Calu3 (cell line): ENCODE data around the gene PRKCG. TPM values are rescaled to one million over a fixed set of nuclear protein-coding genes. Genes with fewer than 3 reads are reported as not detected.
A peak's percentile ranks its signal among the peaks of the same experiment; 100 is the strongest.

ENCODE experiments used
- BruUV-seq: library from RNA; stranded (reverse); fragments of 400-500 nt; replicated peaks from 2 replicates; lab custom pipeline; 2021; lab: Mats Ljungman, UMichigan
- CTCF ChIA-PET: fragments of 300-600 bp; sonication (Branson Sonifier 250); formaldehyde crosslinking; loops from one replicate; lab custom pipeline; 2022; ENCODE audit warnings: antibody characterized with exemption; lab: Charles Lee
- DNase-seq: peaks from one replicate; pipeline ENCODE4 v3.0.0; 2022
- H3K27ac Mint-ChIP-seq: one replicate; pipeline ENCODE4 v1.8.0; 2022; ENCODE audit warnings: mixed read lengths; ENCODE audit not compliant: unreplicated experiment
- H3K27me3 Mint-ChIP-seq: one replicate; pipeline ENCODE4 v1.8.0; 2022; ENCODE audit warnings: mixed read lengths; ENCODE audit not compliant: unreplicated experiment
- H3K36me3 Mint-ChIP-seq: one replicate; pipeline ENCODE4 v1.8.0; 2022; ENCODE audit warnings: mild to moderate bottlenecking, moderate library complexity, mixed read lengths; ENCODE audit not compliant: insufficient read depth, unreplicated experiment
- H3K4me1 Mint-ChIP-seq: one replicate; pipeline ENCODE4 v1.8.0; 2022; ENCODE audit warnings: mild to moderate bottlenecking, low read depth, mixed read lengths; ENCODE audit not compliant: unreplicated experiment
- H3K4me3 Mint-ChIP-seq: one replicate; pipeline ENCODE4 v1.8.0; 2022; ENCODE audit warnings: mild to moderate bottlenecking, low read depth, moderate library complexity, mixed read lengths; ENCODE audit not compliant: unreplicated experiment
- H3K9me3 Mint-ChIP-seq: one replicate; pipeline ENCODE4 v1.8.0; 2022; ENCODE audit warnings: low read depth, mixed read lengths; ENCODE audit not compliant: unreplicated experiment
- intact Hi-C: fragments of 100-400 bp; cut with micrococcal nuclease; formaldehyde crosslinking; loops from one replicate; pipeline ENCODE4 v1.10.0; 2022; ENCODE audit not compliant: unreplicated experiment
- total RNA-seq: library from RNA; stranded (reverse); gene quantifications from 2 replicates; pipeline ENCODE4 v1.2.3, GENCODE V29; 2022
- TF ChIP-seq, protein P1 (sequence below): fragments of 200-600 bp; IDR thresholded peaks from one replicate; pipeline ENCODE4 v1.8.0; 2022; ENCODE audit warnings: antibody characterized with exemption; ENCODE audit not compliant: unreplicated experiment

PRKCG gene
- total RNA-seq, 1 experiment from 2014 or later: 59.6 TPM

DNA sequence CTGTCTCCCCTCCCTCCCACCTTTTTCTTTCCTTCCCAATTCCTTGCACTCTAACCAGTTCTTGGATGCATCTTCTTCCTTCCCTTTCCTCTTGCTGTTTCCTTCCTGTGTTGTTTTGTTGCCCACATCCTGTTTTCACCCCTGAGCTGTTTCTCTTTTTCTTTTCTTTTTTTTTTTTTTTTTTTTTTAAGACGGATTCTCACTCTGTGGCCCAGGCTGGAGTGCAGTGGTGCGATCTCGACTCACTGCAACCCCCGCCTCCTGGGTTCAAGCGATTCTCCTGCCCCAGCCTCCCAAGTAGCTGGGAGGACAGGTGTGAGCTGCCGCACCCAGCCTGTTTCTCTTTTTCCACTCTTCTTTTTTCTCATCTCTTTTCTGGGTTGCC lies 7.4 kb upstream of the PRKCG start:
- TF ChIP-seq, protein P1, sequence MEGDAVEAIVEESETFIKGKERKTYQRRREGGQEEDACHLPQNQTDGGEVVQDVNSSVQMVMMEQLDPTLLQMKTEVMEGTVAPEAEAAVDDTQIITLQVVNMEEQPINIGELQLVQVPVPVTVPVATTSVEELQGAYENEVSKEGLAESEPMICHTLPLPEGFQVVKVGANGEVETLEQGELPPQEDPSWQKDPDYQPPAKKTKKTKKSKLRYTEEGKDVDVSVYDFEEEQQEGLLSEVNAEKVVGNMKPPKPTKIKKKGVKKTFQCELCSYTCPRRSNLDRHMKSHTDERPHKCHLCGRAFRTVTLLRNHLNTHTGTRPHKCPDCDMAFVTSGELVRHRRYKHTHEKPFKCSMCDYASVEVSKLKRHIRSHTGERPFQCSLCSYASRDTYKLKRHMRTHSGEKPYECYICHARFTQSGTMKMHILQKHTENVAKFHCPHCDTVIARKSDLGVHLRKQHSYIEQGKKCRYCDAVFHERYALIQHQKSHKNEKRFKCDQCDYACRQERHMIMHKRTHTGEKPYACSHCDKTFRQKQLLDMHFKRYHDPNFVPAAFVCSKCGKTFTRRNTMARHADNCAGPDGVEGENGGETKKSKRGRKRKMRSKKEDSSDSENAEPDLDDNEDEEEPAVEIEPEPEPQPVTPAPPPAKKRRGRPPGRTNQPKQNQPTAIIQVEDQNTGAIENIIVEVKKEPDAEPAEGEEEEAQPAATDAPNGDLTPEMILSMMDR: no peak
- H3K27me3 Mint-ChIP-seq: no peaks in the 10 kb centered on the region
- peaks cover 57% of the 10 kb centered on the region for H3K4me1 Mint-ChIP-seq
- CTCF ChIA-PET: no interaction called here
- no peaks in the 10 kb centered on the region for H3K9me3 Mint-ChIP-seq
- intact Hi-C loops: no loop called here
- H3K4me3 Mint-ChIP-seq: peak overlapping the region; percentile 43
- H3K27ac Mint-ChIP-seq: peak overlapping the region; percentile 78
- no TSS peak for BruUV-seq
- H3K36me3 Mint-ChIP-seq: peaks cover 82% of the 10 kb centered on the region
- no peak for DNase-seq

DNA sequence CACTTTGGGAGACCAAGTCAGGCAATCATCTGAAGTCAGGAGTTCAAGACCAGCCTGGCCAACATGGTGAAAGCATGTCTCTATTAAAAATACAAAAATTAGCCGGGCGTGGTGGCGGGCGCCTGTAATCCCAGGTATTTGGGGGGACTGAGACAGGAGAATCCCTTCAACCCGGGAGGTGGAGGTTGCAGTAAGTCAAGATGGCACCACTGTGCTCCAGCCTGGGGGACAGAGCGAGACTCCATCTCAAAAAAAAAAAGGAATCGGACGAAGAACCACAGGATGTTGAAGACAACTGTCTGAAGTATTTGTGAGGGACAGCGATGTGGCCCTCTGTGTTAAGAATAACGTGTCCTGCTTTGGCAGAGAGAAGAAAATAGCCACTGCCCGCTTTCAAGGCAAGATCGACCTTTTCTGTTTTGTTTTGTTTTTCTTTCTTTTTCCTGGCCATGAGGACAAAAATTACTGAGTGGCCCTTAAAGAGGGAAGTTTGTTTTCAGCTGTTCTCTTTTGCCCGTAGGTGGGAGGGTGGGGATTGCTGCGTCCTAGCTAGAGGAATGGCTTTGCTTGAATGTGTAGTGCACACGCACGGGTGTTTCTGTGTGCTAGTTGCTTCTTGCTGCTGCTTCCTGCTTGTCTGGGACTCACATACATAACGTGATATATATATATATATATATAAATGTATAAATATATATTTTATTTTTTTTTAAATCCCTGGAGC lies 6.2 kb upstream of the PRKCG start:
- Mint-ChIP-seq H3K9me3 (no peaks in the 10 kb centered on the region), H3K4me3 (no peak overlapping the region), H3K27me3 (no peaks in the 10 kb centered on the region), H3K4me1 (peaks cover 51% of the 10 kb centered on the region), H3K27ac (peak overlapping the region; percentile 89), H3K36me3 (peaks cover 71% of the 10 kb centered on the region)
- intact Hi-C loops: no loop called here
- TF ChIP-seq, protein P1: no peak
- CTCF ChIA-PET: no interaction called here
- DNase-seq: no peak
- BruUV-seq: TSS peak; percentile 36

GRCh38 chr19:53876651-53877224 lies 5.3 kb upstream of the PRKCG start:
- H3K4me3 Mint-ChIP-seq: peak overlapping the region; percentile 6
- intact Hi-C loops: no loop called here
- no peaks in the 10 kb centered on the region for H3K27me3 Mint-ChIP-seq
- peaks cover 61% of the 10 kb centered on the region for H3K36me3 Mint-ChIP-seq
- H3K9me3 Mint-ChIP-seq: no peaks in the 10 kb centered on the region
- TF ChIP-seq, protein P1: no peak
- BruUV-seq: no TSS peak
- DNase-seq: no peak
- CTCF ChIA-PET: interaction anchor here (1.6 kb wide), 1 partner anchor 9 kb away, joined by 6 read pairs; the partner anchor contains the start of gene MYADM
- peaks cover 41% of the 10 kb centered on the region for H3K4me1 Mint-ChIP-seq
- H3K27ac Mint-ChIP-seq: peak overlapping the region; percentile 89

GRCh38 chr19:53877361-53877766 lies 4.6 kb upstream of the PRKCG start:
- CTCF ChIA-PET: interaction anchor here (1.6 kb wide), 1 partner anchor 9 kb away, joined by 6 read pairs; the partner anchor contains the start of gene MYADM

More at GRCh38 chr19:53877361-53877766, 4.6 kb upstream of the PRKCG start:
- Mint-ChIP-seq H3K9me3 (no peaks in the 10 kb centered on the region), H3K27ac (peak overlapping the region; percentile 89), H3K27me3 (no peaks in the 10 kb centered on the region), H3K4me3 (peak overlapping the region; percentile 6), H3K4me1 (peaks cover 38% of the 10 kb centered on the region), H3K36me3 (peaks cover 55% of the 10 kb centered on the region)
- BruUV-seq: no TSS peak
- no peak for DNase-seq
- intact Hi-C loops: no loop called here
- TF ChIP-seq, protein P1: no peak
